SK-N-SH (cell line): Measurements from ENCODE around the gene TET2. TPM values are rescaled to one million over a fixed set of nuclear protein-coding genes. Genes with fewer than 3 reads are reported as not detected.

ENCODE experiments used
- CTCF ChIA-PET: fragments of 300-600, 350-600 bp; formaldehyde crosslinking; extraction: SDS; loops from one replicate; lab custom pipeline; 2021; lab: Yijun Ruan, JAX
- POLR2A ChIA-PET: fragments of 350-600 bp; sonication (Branson Sonifier 250); formaldehyde crosslinking; extraction: SDS; loops from one replicate; lab custom pipeline; 2020; ENCODE audit warnings: antibody characterized with exemption, inconsistent platforms; lab: Yijun Ruan, JAX
- DNase-seq: peaks from one replicate; pipeline ENCODE4 v3.0.0; 2012
- H2AFZ ChIP-seq: fragments of 200-600 bp; sonication (generic); 2 replicates; pipeline ENCODE4 v1.8.1; 2016; ENCODE audit warnings: antibody characterized with exemption, mild to moderate bottlenecking, low read depth
- H3F3A ChIP-seq: fragments of 200-600 bp; sonication (generic); replicated peaks from 2 replicates; pipeline ENCODE3; 2016; ENCODE audit warnings: antibody characterized with exemption, mild to moderate bottlenecking; ENCODE audit not compliant: insufficient read depth
- H3K27ac ChIP-seq, 2 experiments: fragments of 200-500 bp in 1 of 2; fragments of 200-600 bp in 1 of 2; sonication (Bioruptor generic) in 1 of 2; sonication (generic), shearing (Covaris generic) in 1 of 2; 2 replicates each; pipeline versions ENCODE4 v1.5.1 to v1.6.1; 2014 to 2016; ENCODE audit warnings: low read depth in 2 of 2, inconsistent platforms in 1 of 2, low read length in 1 of 2, mild to moderate bottlenecking in 1 of 2, mixed read lengths in 1 of 2
- H3K27me3 ChIP-seq: fragments of 200-600 bp; sonication (generic), shearing (Covaris generic); 2 replicates; pipeline ENCODE4 v1.6.1; 2016; ENCODE audit warnings: mixed run types; ENCODE audit not compliant: insufficient read depth
- H3K36me3 ChIP-seq, 2 experiments: fragments of 200-500 bp in 1 of 2; fragments of 200-600 bp in 1 of 2; sonication (Bioruptor generic) in 1 of 2; sonication (generic) in 1 of 2; replicated peaks in 1 of 2; 2 replicates each; pipeline versions ENCODE3 to v1.5.1; 2014 to 2016; ENCODE audit warnings: low read length in 1 of 2, mild to moderate bottlenecking in 1 of 2; ENCODE audit not compliant: insufficient read depth in 2 of 2, control insufficient read depth in 1 of 2
- H3K4me1 ChIP-seq, 2 experiments: fragments of 200-500 bp in 1 of 2; fragments of 200-600 bp in 1 of 2; sonication (Bioruptor generic) in 1 of 2; sonication (generic), shearing (Covaris generic) in 1 of 2; 2 replicates each; pipeline versions ENCODE4 v1.5.1 to v1.6.1; 2014 to 2016; ENCODE audit warnings: low read depth in 1 of 2, low read length in 1 of 2, mixed run types in 1 of 2; ENCODE audit not compliant: insufficient read depth in 2 of 2, control insufficient read depth in 1 of 2
- H3K4me2 ChIP-seq: fragments of 200-600 bp; sonication (generic), shearing (Covaris generic); 2 replicates; pipeline ENCODE4 v1.6.1; 2017; ENCODE audit warnings: mixed run types
- H3K4me3 ChIP-seq, 2 experiments: fragments of 200-500 bp in 1 of 2; fragments of 200-600 bp in 1 of 2; sonication (Bioruptor generic) in 1 of 2; sonication (generic), shearing (Covaris generic) in 1 of 2; 2 replicates each; pipeline versions ENCODE4 v1.5.1 to v1.8.1; 2014 to 2016; ENCODE audit warnings: low read depth in 2 of 2, inconsistent platforms in 1 of 2, low read length in 1 of 2, mild to moderate bottlenecking in 1 of 2, mixed read lengths in 1 of 2, moderate library complexity in 1 of 2
- H3K79me2 ChIP-seq: fragments of 200-600 bp; sonication (generic); 2 replicates; pipeline ENCODE4 v1.8.1; 2017; ENCODE audit warnings: mild to moderate bottlenecking; ENCODE audit not compliant: insufficient read depth
- H3K9ac ChIP-seq: fragments of 200-600 bp; sonication (generic); 2 replicates; pipeline ENCODE4 v1.6.1; 2017; ENCODE audit warnings: mixed run types
- H3K9me2 ChIP-seq: fragments of 200-600 bp; sonication (generic); 2 replicates; pipeline ENCODE4 v1.6.1; 2017; ENCODE audit warnings: mixed run types
- H3K9me3 ChIP-seq: fragments of 200-600 bp; sonication (generic); 2 replicates; pipeline ENCODE4 v1.6.1; 2017; ENCODE audit warnings: mixed run types, mild to moderate bottlenecking, moderate library complexity
- H4K20me1 ChIP-seq: fragments of 200-600 bp; sonication (generic); 2 replicates; pipeline ENCODE4 v1.6.1; 2017; ENCODE audit warnings: mild to moderate bottlenecking, mixed run types; ENCODE audit not compliant: insufficient read depth
- CTCF ChIP-seq: fragments of 200-600 bp; sonication (generic); IDR thresholded peaks from 2 replicates; pipeline ENCODE4 v1.6.1; 2017; ENCODE audit warnings: antibody characterized with exemption, mild to moderate bottlenecking, moderate library complexity
- ELF1 ChIP-seq: IDR thresholded peaks from 2 replicates; pipeline ENCODE4 v1.4.0; 2012
- EP300 ChIP-seq, 2 experiments: IDR thresholded peaks; 2 replicates each; pipeline versions ENCODE4 v1.4.0 to v1.6.1; 2012; ENCODE audit warnings: borderline replicate concordance in 1 of 2, low read depth in 1 of 2, low read length in 1 of 2
- FOSL2 ChIP-seq: IDR thresholded peaks from 2 replicates; pipeline ENCODE4 v1.4.0; 2012; ENCODE audit warnings: low read depth, mild to moderate bottlenecking, moderate library complexity, borderline replicate concordance
- FOXM1 ChIP-seq: IDR thresholded peaks from 2 replicates; pipeline ENCODE4 v1.4.0; 2012; ENCODE audit warnings: low read depth, mild to moderate bottlenecking
- GATA2 ChIP-seq: sonication (generic); formaldehyde crosslinking; IDR thresholded peaks from 2 replicates; pipeline ENCODE4 v1.5.0; 2020; ENCODE audit warnings: mild to moderate bottlenecking, missing genetic modification reagents
- MEF2A ChIP-seq: IDR thresholded peaks from 2 replicates; pipeline ENCODE4 v1.4.0; 2012; ENCODE audit warnings: low read depth, borderline replicate concordance
- NFIC ChIP-seq: IDR thresholded peaks from 2 replicates; pipeline ENCODE4 v1.4.0; 2012; ENCODE audit warnings: borderline replicate concordance
- PBX3 ChIP-seq: IDR thresholded peaks from 2 replicates; pipeline ENCODE4; 2012
- RAD21 ChIP-seq: IDR thresholded peaks from 2 replicates; pipeline ENCODE4 v1.6.1; 2012; ENCODE audit warnings: mild to moderate bottlenecking, low read length
- RCOR1 ChIP-seq: fragments of 150-350 bp; IDR thresholded peaks from 2 replicates; pipeline ENCODE4 v1.6.1; 2017; ENCODE audit warnings: antibody characterized with exemption, low read length
- RXRA ChIP-seq: IDR thresholded peaks from 2 replicates; pipeline ENCODE4 v1.4.0; 2012; ENCODE audit warnings: low read depth, mild to moderate bottlenecking, borderline replicate concordance
- SIN3A ChIP-seq: IDR thresholded peaks from 2 replicates; pipeline ENCODE4 v1.6.1; 2012; ENCODE audit warnings: low read depth, mild to moderate bottlenecking, low read length, moderate library complexity, borderline replicate concordance
- TAF1 ChIP-seq: IDR thresholded peaks from 2 replicates; pipeline ENCODE4 v1.6.1; 2012; ENCODE audit warnings: low read depth, mild to moderate bottlenecking, low read length, moderate library complexity, borderline replicate concordance
- TCF12 ChIP-seq: IDR thresholded peaks from 2 replicates; pipeline ENCODE4 v1.4.0; 2012
- TEAD4 ChIP-seq: IDR thresholded peaks from 2 replicates; pipeline ENCODE4 v1.4.0; 2012; ENCODE audit warnings: mild to moderate bottlenecking, borderline replicate concordance; ENCODE audit not compliant: insufficient read depth
- USF2 ChIP-seq: fragments of 150-350 bp; IDR thresholded peaks from 2 replicates; pipeline ENCODE4 v1.6.1; 2017; ENCODE audit warnings: antibody characterized with exemption, low read length, low read depth, borderline replicate concordance
- YY1 ChIP-seq: IDR thresholded peaks from 2 replicates; pipeline ENCODE4 v1.4.0; 2012; ENCODE audit warnings: low read depth, mild to moderate bottlenecking
- WGBS: methylation state at CpG from one replicate; pipeline ENCODE4 v1.1.6; 2017; ENCODE audit warnings: low lambda C conversion rate; 5-methylcytosine and 5-hydroxymethylcytosine counted together
- polyA plus RNA-seq, 3 experiments: library from polyadenylated mRNA; depleted of rRNA; stranded (reverse); fragments of >200 nt; gene quantifications; 2 replicates each; pipeline ENCODE4 v1.2.3, GENCODE V29; 2012
- TF ChIP-seq, protein P1 (sequence below): IDR thresholded peaks from 2 replicates; pipeline ENCODE4 v1.4.0; 2012; ENCODE audit warnings: low read depth, borderline replicate concordance
- TF ChIP-seq, protein P2 (sequence below): fragments of 150-350 bp; IDR thresholded peaks from 2 replicates; pipeline ENCODE4 v1.6.1; 2016; ENCODE audit warnings: mild to moderate bottlenecking, low read depth, low read length

Gene TET2
- polyA plus RNA-seq, 1 of the 3 experiments (the other 2 are of a cell fraction), result 3.5 TPM

GRCh38 chr4:105240037-105240436 is 93.4 kb downstream of the TET2 start (continued):
- TF ChIP-seq TAF1, result no peak

- Histone ChIP-seq H4K20me1 (no peaks in the 10 kb centered on the region), H3K4me2 (no peak overlapping the region), H3K27ac (no peak overlapping the region), H3K4me1 (peaks cover 7 to 8% of the 10 kb centered on the region in 2 experiments; a peak in 2 of 4 replicates), H3K9me3 (no peaks in the 10 kb centered on the region), H3K9me2 (no peaks in the 10 kb centered on the region), H3K4me3 (no peak overlapping the region), H3K27me3 (no peaks in the 10 kb centered on the region), H2AFZ (no peak overlapping the region)
- no peak for DNase-seq
- ChIA-PET CTCF (interaction anchor here (0.8 to 1.2 kb wide), 3 partner anchors 16 to 232 kb away, joined by 3 to 5 read pairs (median 3); partner anchors contain the start of gene PPA2), POLR2A (no interaction called here)
- no peak for TF ChIP-seq ELF1
- TF ChIP-seq RXRA, result no peak
- no peak for TF ChIP-seq CTCF
- no peak for TF ChIP-seq USF2
- no peak for TF ChIP-seq TCF12
- no peak for TF ChIP-seq GATA2 (CRISPR knock-in tag)
- no peak for TF ChIP-seq TAF1
- no peak for TF ChIP-seq RAD21
- no peak for TF ChIP-seq PBX3
- TF ChIP-seq EP300 (IDR thresholded peaks at IDR 0.05; ENCODE audit: borderline replicate concordance in 1 of 2, low read depth in 1 of 2, low read length in 1 of 2), result no peak
- TF ChIP-seq, protein P1, sequence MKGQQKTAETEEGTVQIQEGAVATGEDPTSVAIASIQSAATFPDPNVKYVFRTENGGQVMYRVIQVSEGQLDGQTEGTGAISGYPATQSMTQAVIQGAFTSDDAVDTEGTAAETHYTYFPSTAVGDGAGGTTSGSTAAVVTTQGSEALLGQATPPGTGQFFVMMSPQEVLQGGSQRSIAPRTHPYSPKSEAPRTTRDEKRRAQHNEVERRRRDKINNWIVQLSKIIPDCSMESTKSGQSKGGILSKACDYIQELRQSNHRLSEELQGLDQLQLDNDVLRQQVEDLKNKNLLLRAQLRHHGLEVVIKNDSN, result no peak
- TF ChIP-seq, protein P2, sequence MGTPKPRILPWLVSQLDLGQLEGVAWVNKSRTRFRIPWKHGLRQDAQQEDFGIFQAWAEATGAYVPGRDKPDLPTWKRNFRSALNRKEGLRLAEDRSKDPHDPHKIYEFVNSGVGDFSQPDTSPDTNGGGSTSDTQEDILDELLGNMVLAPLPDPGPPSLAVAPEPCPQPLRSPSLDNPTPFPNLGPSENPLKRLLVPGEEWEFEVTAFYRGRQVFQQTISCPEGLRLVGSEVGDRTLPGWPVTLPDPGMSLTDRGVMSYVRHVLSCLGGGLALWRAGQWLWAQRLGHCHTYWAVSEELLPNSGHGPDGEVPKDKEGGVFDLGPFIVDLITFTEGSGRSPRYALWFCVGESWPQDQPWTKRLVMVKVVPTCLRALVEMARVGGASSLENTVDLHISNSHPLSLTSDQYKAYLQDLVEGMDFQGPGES, result no peak
- no peak for TF ChIP-seq TEAD4
- TF ChIP-seq NFIC, result no peak
- TF ChIP-seq YY1, result no peak
- no peak for TF ChIP-seq FOSL2
- TF ChIP-seq MEF2A, result no peak
- TF ChIP-seq SIN3A, result no peak
- no peak for TF ChIP-seq RCOR1
- TF ChIP-seq FOXM1, result no peak
- TF ChIP-seq, all 33 proteins: peak for 0
- Histone ChIP-seq H3F3A (peaks cover 11% of the 10 kb centered on the region), H3K79me2 (peaks cover 5% of the 10 kb centered on the region; the same call in 1 of the 2 replicates), H3K36me3 (peaks cover 32 to 52% of the 10 kb centered on the region in 2 experiments), H3K9ac (no peak overlapping the region)
- WGBS, result 84% methylated on average over 4 of the region's 4 CpGs
Observed at GRCh38 chr4:105241451-105241850, 94.8 kb downstream of the TET2 start.
